ENCODE measurements around the gene MYDGF. TPM values are rescaled to one million over a fixed set of nuclear protein-coding genes. Genes with fewer than 3 reads are reported as not detected.

MYDGF gene
- total RNA-seq, 4 donors from 2014 or later: 32.4 to 45.6 (median 35.4) TPM

DNA sequence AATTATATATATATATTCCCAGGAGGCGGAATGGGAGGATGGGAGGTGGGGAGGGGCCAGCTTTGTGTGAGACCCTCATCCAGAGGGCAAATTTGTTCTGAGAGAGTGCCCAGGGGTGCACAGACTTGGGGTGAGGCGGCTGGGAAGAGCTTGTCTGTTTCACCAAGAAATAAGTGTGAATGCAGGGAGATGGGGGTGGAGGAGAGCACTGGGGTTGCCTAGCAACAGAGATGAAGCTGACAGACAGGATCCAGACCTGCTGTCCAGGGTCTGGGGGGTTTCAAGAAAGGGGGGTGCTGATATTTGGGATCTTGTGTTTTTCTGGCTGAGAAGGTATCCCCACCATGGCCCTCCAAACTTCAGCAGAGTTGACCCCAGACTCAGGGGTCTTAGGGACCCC lies 49.5 kb downstream of the MYDGF start:
- TF ChIP-seq, protein P1, sequence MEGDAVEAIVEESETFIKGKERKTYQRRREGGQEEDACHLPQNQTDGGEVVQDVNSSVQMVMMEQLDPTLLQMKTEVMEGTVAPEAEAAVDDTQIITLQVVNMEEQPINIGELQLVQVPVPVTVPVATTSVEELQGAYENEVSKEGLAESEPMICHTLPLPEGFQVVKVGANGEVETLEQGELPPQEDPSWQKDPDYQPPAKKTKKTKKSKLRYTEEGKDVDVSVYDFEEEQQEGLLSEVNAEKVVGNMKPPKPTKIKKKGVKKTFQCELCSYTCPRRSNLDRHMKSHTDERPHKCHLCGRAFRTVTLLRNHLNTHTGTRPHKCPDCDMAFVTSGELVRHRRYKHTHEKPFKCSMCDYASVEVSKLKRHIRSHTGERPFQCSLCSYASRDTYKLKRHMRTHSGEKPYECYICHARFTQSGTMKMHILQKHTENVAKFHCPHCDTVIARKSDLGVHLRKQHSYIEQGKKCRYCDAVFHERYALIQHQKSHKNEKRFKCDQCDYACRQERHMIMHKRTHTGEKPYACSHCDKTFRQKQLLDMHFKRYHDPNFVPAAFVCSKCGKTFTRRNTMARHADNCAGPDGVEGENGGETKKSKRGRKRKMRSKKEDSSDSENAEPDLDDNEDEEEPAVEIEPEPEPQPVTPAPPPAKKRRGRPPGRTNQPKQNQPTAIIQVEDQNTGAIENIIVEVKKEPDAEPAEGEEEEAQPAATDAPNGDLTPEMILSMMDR (IDR thresholded peaks at IDR 0.05; ENCODE audit: low read depth): no peak

DNA sequence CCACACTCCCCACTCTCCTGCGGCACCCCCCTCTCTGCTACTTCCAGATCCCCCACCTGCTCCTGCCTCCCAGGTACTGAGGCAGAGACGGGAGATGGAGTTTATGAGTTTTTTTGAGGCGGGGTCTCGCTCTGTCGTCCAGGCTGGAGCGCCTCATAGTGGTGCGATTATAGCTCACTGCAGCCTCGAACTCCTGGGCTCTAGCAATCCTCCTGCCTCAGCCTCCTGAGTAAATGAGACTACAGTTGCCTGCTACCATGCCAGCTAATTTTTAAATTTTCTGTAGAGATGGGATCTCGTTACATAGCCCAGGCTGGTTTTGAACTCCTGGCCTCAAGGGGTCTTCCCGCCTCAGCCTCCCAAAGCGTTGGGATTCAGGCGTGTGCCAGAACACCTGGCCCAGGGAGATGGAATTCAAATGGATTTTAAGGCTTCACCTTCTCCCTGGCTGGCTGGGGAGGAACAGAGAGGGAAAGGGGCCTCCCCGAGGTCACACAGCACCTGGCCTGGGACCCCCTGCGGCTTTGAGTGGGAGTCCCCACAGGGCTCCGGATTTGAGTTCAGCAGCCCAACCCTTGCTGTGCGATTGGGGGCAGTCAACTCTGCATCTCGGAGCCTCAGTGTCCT lies 50.4 kb downstream of the MYDGF start:
- TF ChIP-seq, protein P1 (IDR thresholded peaks at IDR 0.05; ENCODE audit: low read depth): no peak

DNA sequence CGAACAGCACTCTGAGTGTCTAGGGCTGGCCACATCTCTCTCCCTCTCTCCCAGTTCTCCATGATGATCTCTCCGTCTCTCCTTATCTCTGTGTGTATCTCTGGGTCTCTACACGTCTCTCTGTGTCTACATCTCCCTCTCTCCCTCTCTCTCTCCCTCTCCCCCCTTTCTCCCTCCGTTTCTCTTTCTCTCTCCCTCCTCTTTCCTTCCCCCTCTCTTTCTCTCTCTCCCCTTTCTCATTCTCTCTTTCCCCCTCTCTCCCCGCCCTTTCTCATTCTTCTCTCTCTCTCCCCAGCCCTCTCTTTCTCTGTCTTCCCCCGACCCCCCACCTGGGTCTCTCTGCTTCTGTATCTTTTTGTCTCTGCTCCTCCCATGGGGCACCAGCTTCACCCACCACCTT lies 52.1 kb downstream of the MYDGF start:
- TF ChIP-seq, protein P1 (IDR thresholded peaks at IDR 0.05; ENCODE audit: low read depth): no peak

- TF ChIP-seq, protein P1 (IDR thresholded peaks at IDR 0.05; ENCODE audit: low read depth): no peak
These were observed 56.8 kb downstream of the MYDGF start for GRCh38 chr19:4613254-4613751.

- TF ChIP-seq, protein P1 (IDR thresholded peaks at IDR 0.05; ENCODE audit: low read depth): no peak
These were observed 60.1 kb downstream of the MYDGF start for GRCh38 chr19:4609878-4610511.

Other genes with a start within 250 kb of the MYDGF start
- gene UBXN6, start 212.5 kb downstream of the MYDGF start, total RNA-seq: 100 to 1,000 TPM in 2 of 4 donors, 10 to 100 TPM in 2; 85.0 to 149 (median 102) TPM
- 10 to 100 TPM; 15.5 to 39.7 (median 26.9) TPM for gene HDGFL2, start 198.0 kb downstream of the MYDGF start, total RNA-seq
- gene PLIN4, start 151.9 kb downstream of the MYDGF start, total RNA-seq: 1,000 to 10,000 TPM in 1 of 4 donors, 100 to 1,000 TPM in 3; 519 to 1,574 (median 929) TPM
- 100 to 1,000 TPM in 1 of 4 donors, 10 to 100 TPM in 3; 23.8 to 153 (median 32.8) TPM for gene PLIN5, start 135.1 kb downstream of the MYDGF start, total RNA-seq
- 1 to 10 TPM in 3 of 4 donors, under 1 TPM in 1; 0.65 to 2.0 (median 1.3) TPM for gene LRG1, start 130.3 kb downstream of the MYDGF start, total RNA-seq
- 10 to 100 TPM in 1 of 4 donors, 1 to 10 TPM in 3; 2.6 to 12.8 (median 5.2) TPM for gene SEMA6B, start 110.7 kb downstream of the MYDGF start, total RNA-seq
- 1 to 10 TPM; 1.5 to 7.0 (median 2.1) TPM for gene TNFAIP8L1, start 30.8 kb downstream of the MYDGF start, total RNA-seq
- 100 to 1,000 TPM in 1 of 4 donors, 10 to 100 TPM in 3; 31.1 to 109 (median 48.6) TPM for gene DPP9, start 53.5 kb upstream of the MYDGF start, total RNA-seq
- gene FEM1A, start 121.4 kb upstream of the MYDGF start, total RNA-seq: 10 to 100 TPM in 1 of 4 donors, 1 to 10 TPM in 3; 7.3 to 14.5 (median 8.0) TPM
- gene TICAM1, start 161.4 kb upstream of the MYDGF start, total RNA-seq: 1 to 10 TPM; 3.9 to 9.0 (median 4.9) TPM
- gene PLIN3, start 197.3 kb upstream of the MYDGF start, total RNA-seq: 10 to 100 TPM; 14.8 to 66.1 (median 30.8) TPM
- 1 to 10 TPM in 3 of 4 donors, under 1 TPM in 1; 0.33 to 1.9 (median 1.5) TPM for gene ARRDC5, start 232.6 kb upstream of the MYDGF start, total RNA-seq
- 1 to 10 TPM in 2 of 4 donors, under 1 TPM in 2; 0.57 to 1.3 (median 1.0) TPM for gene UHRF1, start 239.2 kb upstream of the MYDGF start, total RNA-seq

Measured in subcutaneous adipose tissue (tissue), 4 donors.